ENCODE data around the gene PPFIA2.

DNA sequence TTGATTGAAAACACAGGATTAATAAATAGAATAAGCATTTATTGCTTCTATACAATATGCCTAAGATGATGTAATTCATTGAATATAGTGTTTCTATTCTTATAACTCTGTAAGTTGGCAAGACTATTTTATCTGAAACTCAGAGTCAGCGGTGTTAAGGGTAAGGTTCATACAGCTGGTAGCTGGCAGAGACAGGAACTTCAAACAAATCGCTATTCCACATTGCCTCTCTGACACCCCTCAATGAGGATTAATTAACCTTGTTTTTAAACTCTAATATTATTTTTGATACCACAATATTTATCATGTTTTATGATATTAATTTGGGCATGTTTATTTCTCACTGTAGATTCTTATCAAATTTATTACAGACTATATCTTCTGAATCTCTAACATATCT lies 357.9 kb downstream of the PPFIA2 start:
- TF ChIP-seq MLX (CRISPR knock-in tag; IDR thresholded peaks at IDR 0.05) (no peak), FOXJ3 (CRISPR knock-in tag; IDR thresholded peaks at IDR 0.05; ENCODE audit: borderline replicate concordance) (no peak), CTCF (IDR thresholded peaks at IDR 0.05) (no peak), KAT7 (CRISPR knock-in tag; IDR thresholded peaks at IDR 0.05; ENCODE audit: borderline replicate concordance) (no peak), IRF2 (CRISPR knock-in tag; IDR thresholded peaks at IDR 0.05; ENCODE audit: borderline replicate concordance, low read depth) (no peak), ZNF396 (CRISPR knock-in tag; IDR thresholded peaks at IDR 0.05; ENCODE audit: borderline replicate concordance) (no peak), SP1 (CRISPR knock-in tag; conservative IDR thresholded peaks at IDR 0.05) (no peak), JAZF1 (CRISPR knock-in tag; IDR thresholded peaks at IDR 0.05) (no peak), TCF7 (CRISPR knock-in tag; IDR thresholded peaks at IDR 0.05; ENCODE audit: low read depth) (no peak)

Measured in WTC11 (cell line).